Heart left ventricle (tissue), 16 donors: ENCODE measurements around the gene NIPA2. TPM values are rescaled to one million over a fixed set of nuclear protein-coding genes. Genes with fewer than 3 reads are reported as not detected.

Experiments used
- ATAC-seq, 4 donors: fragments of 200-7000 bp; cut with Tn5 transposase; one replicate each; pipeline ENCODE4 v1.9.1; 2020 to 2022; ENCODE audit warnings: moderate library complexity in 4 of 4, mild to moderate bottlenecking in 3 of 4, moderate number of reproducible peaks in 1 of 4
- DNase-seq, 5 donors: peaks; one replicate each; pipeline ENCODE4 v3.0.0-alpha.2; 2020
- H3K27ac ChIP-seq, 12 donors: fragments of 200-600 bp; sonication (generic) in 4 of 12; one replicate each; pipeline versions ENCODE4 v1.5.0 to v1.8.0; 2016 to 2022; ENCODE audit warnings: mild to moderate bottlenecking in 2 of 12
- H3K27me3 ChIP-seq, 9 donors: fragments of 200-600 bp; sonication (generic) in 2 of 9; one replicate each; pipeline versions ENCODE4 v1.5.1 to v1.8.0; 2016 to 2022; ENCODE audit warnings: mild to moderate bottlenecking in 3 of 9
- H3K36me3 ChIP-seq, 9 donors: fragments of 200-600 bp; sonication (generic) in 2 of 9; one replicate each; pipeline versions ENCODE4 v1.5.0 to v1.8.0; 2018 to 2022; ENCODE audit warnings: mild to moderate bottlenecking in 2 of 9
- H3K4me1 ChIP-seq, 12 donors: fragments of 200-600 bp; sonication (generic) in 4 of 12; one replicate each; pipeline versions ENCODE4 v1.5.0 to v1.8.0; 2016 to 2022; ENCODE audit warnings: mild to moderate bottlenecking in 3 of 12
- H3K4me3 ChIP-seq, 12 donors: fragments of 200-600 bp; sonication (generic) in 4 of 12; one replicate each; pipeline versions ENCODE4 v1.5.0 to v1.8.0; 2017 to 2022; ENCODE audit warnings: mild to moderate bottlenecking in 9 of 12, moderate library complexity in 4 of 12
- H3K9me3 ChIP-seq, 12 donors: fragments of 200-600 bp; sonication (generic) in 4 of 12; one replicate each; pipeline versions ENCODE4 v1.5.0 to v1.8.0; 2016 to 2022; ENCODE audit warnings: mild to moderate bottlenecking in 1 of 12
- CTCF ChIP-seq, 12 donors: fragments of 200-600 bp; sonication (generic) in 4 of 12; IDR thresholded peaks; one replicate each; pipeline versions ENCODE4 v1.5.0 to v1.8.0; 2018 to 2022; ENCODE audit warnings: antibody characterized with exemption in 12 of 12, mild to moderate bottlenecking in 5 of 12
- POLR2A ChIP-seq, 2 donors: fragments of 450-650 bp; IDR thresholded peaks; one replicate each; pipeline ENCODE4 v1.6.1; 2017; ENCODE audit warnings: antibody characterized with exemption in 2 of 2, mild to moderate bottlenecking in 2 of 2, moderate library complexity in 2 of 2
- WGBS, 4 donors: extraction: QIAGEN DNeasy Blood & Tissue Kit in 2 of 4; methylation state at CpG; one replicate each; pipeline versions ENCODE4 v1.1.5 to v1.1.7; 2013 to 2018; 5-methylcytosine and 5-hydroxymethylcytosine counted together
- intact Hi-C, 10 donors: fragments of 100-400 bp; cut with DNase I; formaldehyde crosslinking; loops; one replicate each; pipeline versions ENCODE4 v1.11.1 to v1.14.2; 2022
- polyA plus RNA-seq, 2 donors: library from polyadenylated mRNA; stranded (reverse); fragments of 200-250 nt; gene quantifications; one replicate each; pipeline ENCODE4 v1.2.3, GENCODE V29; 2013
- total RNA-seq, 9 donors: library from RNA; depleted of rRNA in 2 of 9; stranded (reverse); fragments of >200 nt in 2 of 9; fragmentation: NEBNext Ultra II Directional in 3 of 9; extraction: Animal tissue kit (Norgen Biotek cat#: 25700) in 3 of 9; gene quantifications; one replicate each; pipeline versions ENCODE4 v1.1.0 to v1.2.4, GENCODE V29; 2016 to 2023
- donor health status: ischemic (EF 13 %, LVEDD 7.1; RV severe dilation, severe dysfunction).
- donor health status: healthy with polysubstance abuse.
- donor health status: DM: no; HTN: yes; CAD: no.
- donor health status: DM: no; HTN: no; CAD: no.
- donor health status: ischemic (EF 25% LVEDD 6.9; RV normal size, moderate dysfunction).
- donor health status: ischemic (EF 25% LVEDD 5.7; RV mildly dilated, moderate dysfunction).
- donor health status: healthy.
- donor health status: DM: yes; HTN: yes; CAD: no.
- donor health status: ischemic (EF 35%, LVEDD 5.7; RV mildly dilated, moderate dysfunction).
- donor health status: nonischemic (EF 11% LVEDD 7.7; RV severe dilation, severe dysfunction).
- donor health status: DM: yes; HTN: yes; CAD: no.
- donor health status: PGD.
- donor health status: ischemic (EF 29% LVEDD 5.4; RV normal size, mild dysfunction).
- donor health status: nonischemic (EF 23%, LVEDD 6.1; RV moderate dilation, normal function).

Gene NIPA2
- total and polyA plus RNA-seq, 11 donors = 5.3 to 47.0 (median 20.6) TPM

GRCh38 chr15:22890296-22890695, 51.8 kb downstream of the NIPA2 start:
- H3K9me3 ChIP-seq = no peaks in the 10 kb centered on the region
- TF ChIP-seq CTCF (IDR thresholded peaks at IDR 0.05) (no peak), POLR2A (IDR thresholded peaks at IDR 0.05) (no peak)
- intact Hi-C loops = no loop called here
- H3K27ac ChIP-seq = no peak overlapping the region
- H3K36me3 ChIP-seq = peaks cover 2 to 86% (median 61%) of the 10 kb centered on the region in 9 donors
- H3K4me3 ChIP-seq = no peak overlapping the region
- DNase-seq = no peak
- WGBS, 4 donors = 93 to 98% (median 94%) methylated on average over 11 of the region's 11 CpGs
- H3K4me1 ChIP-seq = peaks cover 0 to 8% (median 0%) of the 10 kb centered on the region in 12 donors
- no peak for ATAC-seq
- H3K27me3 ChIP-seq = no peaks in the 10 kb centered on the region

- H3K36me3 ChIP-seq = peaks cover 2 to 87% (median 65%) of the 10 kb centered on the region in 9 donors
- intact Hi-C loops = no loop called here
These were observed 53.2 kb downstream of the NIPA2 start for GRCh38 chr15:22891426-22892210.

GRCh38 chr15:22892333-22892732, 53.9 kb downstream of the NIPA2 start:
- Histone ChIP-seq H3K27ac (no peak overlapping the region), H3K36me3 (peaks cover 2 to 87% (median 64%) of the 10 kb centered on the region in 9 donors), H3K4me3 (no peak overlapping the region), H3K27me3 (no peaks in the 10 kb centered on the region), H3K4me1 (peaks cover 0 to 7% (median 0%) of the 10 kb centered on the region in 12 donors), H3K9me3 (no peaks in the 10 kb centered on the region)
- intact Hi-C loops = no loop called here
- DNase-seq = no peak
- ATAC-seq = no peak
- TF ChIP-seq POLR2A (IDR thresholded peaks at IDR 0.05) (no peak), CTCF (IDR thresholded peaks at IDR 0.05) (no peak)
- WGBS, 4 donors = 82 to 89% (median 85%) methylated on average over 9 of the region's 9 CpGs

More at GRCh38 chr15:22891426-22892210, 53.2 kb downstream of the NIPA2 start:
- DNase-seq (no peak), ATAC-seq (no peak)
- TF ChIP-seq CTCF (IDR thresholded peaks at IDR 0.05) (no peak), POLR2A (IDR thresholded peaks at IDR 0.05) (no peak)
- H3K9me3 ChIP-seq = no peaks in the 10 kb centered on the region
- no peak overlapping the region for H3K4me3 ChIP-seq
- H3K27ac ChIP-seq = no peak overlapping the region
- WGBS, 4 donors = 88 to 92% (median 90%) methylated on average over 33 of the region's 33 CpGs
- no peaks in the 10 kb centered on the region for H3K27me3 ChIP-seq
- peaks cover 0 to 8% (median 0%) of the 10 kb centered on the region in 12 donors for H3K4me1 ChIP-seq

- TF ChIP-seq POLR2A (IDR thresholded peaks at IDR 0.05) (no peak), CTCF (IDR thresholded peaks at IDR 0.05) (no peak)
- H3K4me1 ChIP-seq = no peaks in the 10 kb centered on the region
- no peaks in the 10 kb centered on the region for H3K27me3 ChIP-seq
- no peak overlapping the region for H3K4me3 ChIP-seq
- H3K36me3 ChIP-seq = peaks cover 2 to 87% (median 70%) of the 10 kb centered on the region in 9 donors
- 92 to 95% (median 94%) methylated on average over 17 of the region's 17 CpGs for WGBS, 4 donors
- no peak overlapping the region for H3K27ac ChIP-seq
- DNase-seq (no peak), ATAC-seq (no peak)
- intact Hi-C loops = no loop called here
- no peaks in the 10 kb centered on the region for H3K9me3 ChIP-seq
These were observed 54.6 kb downstream of the NIPA2 start for GRCh38 chr15:22893081-22893480.
